ENCODE data around the gene ALPK3.

Gene ALPK3

GRCh38 chr15:84810073-84810840, 6.9 kb upstream of the ALPK3 start:
- no peak overlapping the region for H4K5ac ChIP-seq (ENCODE audit: low read length)
- H3K56ac ChIP-seq (ENCODE audit: low read length): no peak overlapping the region
- H3K27me3 ChIP-seq (ENCODE audit: insufficient read depth, low read length, poor library complexity): no peaks in the 10 kb centered on the region
- no peak overlapping the region for H3K4me2 ChIP-seq (ENCODE audit: low read length)
- no peak overlapping the region for H4K8ac ChIP-seq (ENCODE audit: low read depth, low read length)
- no peak overlapping the region for H2AK5ac ChIP-seq (ENCODE audit: low read length)
- H3K4ac ChIP-seq (ENCODE audit: low read depth, low read length): no peak overlapping the region
- no peaks in the 10 kb centered on the region for H3K79me2 ChIP-seq (ENCODE audit: control insufficient read depth, insufficient read depth, low read length)
- DNase-seq: no peak
- no peaks in the 10 kb centered on the region for H3K79me1 ChIP-seq (ENCODE audit: low read length)
- no peak overlapping the region for H2BK5ac ChIP-seq (ENCODE audit: low read length)
- H2BK120ac ChIP-seq (ENCODE audit: low read depth, low read length): no peak overlapping the region
- no peak overlapping the region for H3K4me3 ChIP-seq (ENCODE audit: low read length)
- no peak overlapping the region for H3K9ac ChIP-seq (ENCODE audit: low read length)
- no peak overlapping the region for H3K27ac ChIP-seq (ENCODE audit: low read depth, low read length)
- H3K18ac ChIP-seq (ENCODE audit: low read length): no peak overlapping the region
- no CpG with 5 or more reads among the region's 7 CpGs for WGBS (ENCODE audit: extremely low coverage, insufficient coverage, low lambda C conversion rate)
- no peak overlapping the region for H2BK15ac ChIP-seq (replicated peaks; ENCODE audit: low read depth)
- H3K4me1 ChIP-seq (ENCODE audit: control insufficient read depth, low read depth, low read length): no peaks in the 10 kb centered on the region
- no peak overlapping the region for H3K23ac ChIP-seq (ENCODE audit: low read length)
- H3K36me3 ChIP-seq (ENCODE audit: control insufficient read depth, insufficient read depth, low read length): no peaks in the 10 kb centered on the region

GRCh38 chr15:84811151-84811550, 6.0 kb upstream of the ALPK3 start:
- H3K4me1 ChIP-seq (ENCODE audit: control insufficient read depth, low read depth, low read length): no peaks in the 10 kb centered on the region
- H2AK5ac ChIP-seq (ENCODE audit: low read length): no peak overlapping the region
- no peaks in the 10 kb centered on the region for H3K79me1 ChIP-seq (ENCODE audit: low read length)
- no peaks in the 10 kb centered on the region for H3K36me3 ChIP-seq (ENCODE audit: control insufficient read depth, insufficient read depth, low read length)
- H3K23ac ChIP-seq (ENCODE audit: low read length): no peak overlapping the region
- no CpG with 5 or more reads among the region's 4 CpGs for WGBS (ENCODE audit: extremely low coverage, insufficient coverage, low lambda C conversion rate)
- no peak overlapping the region for H4K8ac ChIP-seq (ENCODE audit: low read depth, low read length)
- no peak for DNase-seq
- H4K5ac ChIP-seq (ENCODE audit: low read length): no peak overlapping the region
- no peak overlapping the region for H2BK15ac ChIP-seq (replicated peaks; ENCODE audit: low read depth)
- H3K56ac ChIP-seq (ENCODE audit: low read length): no peak overlapping the region
- H3K79me2 ChIP-seq (ENCODE audit: control insufficient read depth, insufficient read depth, low read length): no peaks in the 10 kb centered on the region
- H3K27me3 ChIP-seq (ENCODE audit: insufficient read depth, low read length, poor library complexity): no peaks in the 10 kb centered on the region
- H3K27ac ChIP-seq (ENCODE audit: low read depth, low read length): no peak overlapping the region
- H3K9ac ChIP-seq (ENCODE audit: low read length): no peak overlapping the region
- H3K18ac ChIP-seq (ENCODE audit: low read length): no peak overlapping the region
- no peak overlapping the region for H2BK120ac ChIP-seq (ENCODE audit: low read depth, low read length)
- H3K4me2 ChIP-seq (ENCODE audit: low read length): no peak overlapping the region
- H2BK5ac ChIP-seq (ENCODE audit: low read length): no peak overlapping the region
- H3K4me3 ChIP-seq (ENCODE audit: low read length): no peak overlapping the region
- H3K4ac ChIP-seq (ENCODE audit: low read depth, low read length): no peak overlapping the region

- Histone ChIP-seq H3K27me3 (ENCODE audit: insufficient read depth, low read length, poor library complexity) (no peaks in the 10 kb centered on the region), H3K4me3 (ENCODE audit: low read length) (no peak overlapping the region), H3K36me3 (ENCODE audit: control insufficient read depth, insufficient read depth, low read length) (no peaks in the 10 kb centered on the region), H3K56ac (ENCODE audit: low read length) (no peak overlapping the region), H2AK5ac (ENCODE audit: low read length) (no peak overlapping the region), H3K18ac (ENCODE audit: low read length) (no peak overlapping the region), H2BK15ac (replicated peaks; ENCODE audit: low read depth) (no peak overlapping the region), H4K5ac (ENCODE audit: low read length) (no peak overlapping the region), H3K79me1 (ENCODE audit: low read length) (no peaks in the 10 kb centered on the region), H2BK120ac (ENCODE audit: low read depth, low read length) (no peak overlapping the region), H3K4me2 (ENCODE audit: low read length) (no peak overlapping the region), H3K79me2 (ENCODE audit: control insufficient read depth, insufficient read depth, low read length) (no peaks in the 10 kb centered on the region), H3K4ac (ENCODE audit: low read depth, low read length) (no peak overlapping the region), H2BK5ac (ENCODE audit: low read length) (no peak overlapping the region), H3K23ac (ENCODE audit: low read length) (no peak overlapping the region), H3K9ac (ENCODE audit: low read length) (no peak overlapping the region), H3K27ac (ENCODE audit: low read depth, low read length) (no peak overlapping the region), H3K4me1 (ENCODE audit: control insufficient read depth, low read depth, low read length) (peaks cover 4% of the 10 kb centered on the region), H4K8ac (ENCODE audit: low read depth, low read length) (no peak overlapping the region)
- no peak for DNase-seq
Observed at GRCh38 chr15:84811828-84812227, 5.3 kb upstream of the ALPK3 start.

GRCh38 chr15:84812842-84813241, 4.3 kb upstream of the ALPK3 start:
- Histone ChIP-seq H3K4ac (ENCODE audit: low read depth, low read length) (no peak overlapping the region), H4K8ac (ENCODE audit: low read depth, low read length) (no peak overlapping the region), H3K27me3 (ENCODE audit: insufficient read depth, low read length, poor library complexity) (no peaks in the 10 kb centered on the region), H3K4me1 (ENCODE audit: control insufficient read depth, low read depth, low read length) (peaks cover 4% of the 10 kb centered on the region), H3K27ac (ENCODE audit: low read depth, low read length) (no peak overlapping the region), H3K56ac (ENCODE audit: low read length) (no peak overlapping the region), H3K36me3 (ENCODE audit: control insufficient read depth, insufficient read depth, low read length) (no peaks in the 10 kb centered on the region), H3K9ac (ENCODE audit: low read length) (no peak overlapping the region), H2BK120ac (ENCODE audit: low read depth, low read length) (no peak overlapping the region), H2AK5ac (ENCODE audit: low read length) (no peak overlapping the region), H3K79me2 (ENCODE audit: control insufficient read depth, insufficient read depth, low read length) (no peaks in the 10 kb centered on the region), H4K5ac (ENCODE audit: low read length) (no peak overlapping the region), H3K18ac (ENCODE audit: low read length) (no peak overlapping the region), H3K4me2 (ENCODE audit: low read length) (no peak overlapping the region), H3K4me3 (ENCODE audit: low read length) (no peak overlapping the region), H2BK15ac (replicated peaks; ENCODE audit: low read depth) (no peak overlapping the region), H3K79me1 (ENCODE audit: low read length) (no peaks in the 10 kb centered on the region), H2BK5ac (ENCODE audit: low read length) (no peak overlapping the region), H3K23ac (ENCODE audit: low read length) (no peak overlapping the region)
- WGBS (ENCODE audit: extremely low coverage, insufficient coverage, low lambda C conversion rate): no CpG with 5 or more reads among the region's 2 CpGs
- DNase-seq: no peak

- no peak for DNase-seq
- H2BK5ac ChIP-seq (ENCODE audit: low read length): no peak overlapping the region
- H3K36me3 ChIP-seq (ENCODE audit: control insufficient read depth, insufficient read depth, low read length): no peaks in the 10 kb centered on the region
- H3K4me1 ChIP-seq (ENCODE audit: control insufficient read depth, low read depth, low read length): peaks cover 10% of the 10 kb centered on the region
- no peak overlapping the region for H3K56ac ChIP-seq (ENCODE audit: low read length)
- no peak overlapping the region for H3K4me3 ChIP-seq (ENCODE audit: low read length)
- no peak overlapping the region for H3K9ac ChIP-seq (ENCODE audit: low read length)
- H3K79me1 ChIP-seq (ENCODE audit: low read length): no peaks in the 10 kb centered on the region
- no peaks in the 10 kb centered on the region for H3K79me2 ChIP-seq (ENCODE audit: control insufficient read depth, insufficient read depth, low read length)
- no peak overlapping the region for H2BK15ac ChIP-seq (replicated peaks; ENCODE audit: low read depth)
- no peak overlapping the region for H3K27ac ChIP-seq (ENCODE audit: low read depth, low read length)
- no peak overlapping the region for H2AK5ac ChIP-seq (ENCODE audit: low read length)
- H3K23ac ChIP-seq (ENCODE audit: low read length): no peak overlapping the region
- H2BK120ac ChIP-seq (ENCODE audit: low read depth, low read length): no peak overlapping the region
- no peaks in the 10 kb centered on the region for H3K27me3 ChIP-seq (ENCODE audit: insufficient read depth, low read length, poor library complexity)
- no peak overlapping the region for H3K4ac ChIP-seq (ENCODE audit: low read depth, low read length)
- no peak overlapping the region for H3K4me2 ChIP-seq (ENCODE audit: low read length)
- H4K5ac ChIP-seq (ENCODE audit: low read length): no peak overlapping the region
- no CpG with 5 or more reads among the region's 1 CpG for WGBS (ENCODE audit: extremely low coverage, insufficient coverage, low lambda C conversion rate)
- H4K8ac ChIP-seq (ENCODE audit: low read depth, low read length): no peak overlapping the region
- no peak overlapping the region for H3K18ac ChIP-seq (ENCODE audit: low read length)
Observed at GRCh38 chr15:84813435-84813834, 3.7 kb upstream of the ALPK3 start.

- no peak overlapping the region for H2BK15ac ChIP-seq (replicated peaks; ENCODE audit: low read depth)
- no peak overlapping the region for H2AK5ac ChIP-seq (ENCODE audit: low read length)
- no peak overlapping the region for H3K9ac ChIP-seq (ENCODE audit: low read length)
- H3K4me2 ChIP-seq (ENCODE audit: low read length): no peak overlapping the region
- H3K18ac ChIP-seq (ENCODE audit: low read length): no peak overlapping the region
- H4K5ac ChIP-seq (ENCODE audit: low read length): no peak overlapping the region
- H2BK5ac ChIP-seq (ENCODE audit: low read length): no peak overlapping the region
- H3K56ac ChIP-seq (ENCODE audit: low read length): no peak overlapping the region
- H3K27me3 ChIP-seq (ENCODE audit: insufficient read depth, low read length, poor library complexity): no peaks in the 10 kb centered on the region
- no peak overlapping the region for H3K4ac ChIP-seq (ENCODE audit: low read depth, low read length)
- H2BK120ac ChIP-seq (ENCODE audit: low read depth, low read length): no peak overlapping the region
- H3K36me3 ChIP-seq (ENCODE audit: control insufficient read depth, insufficient read depth, low read length): no peaks in the 10 kb centered on the region
- H3K79me2 ChIP-seq (ENCODE audit: control insufficient read depth, insufficient read depth, low read length): peaks cover 3% of the 10 kb centered on the region
- no peak for DNase-seq
- no CpG with 5 or more reads among the region's 1 CpG for WGBS (ENCODE audit: extremely low coverage, insufficient coverage, low lambda C conversion rate)
- no peak overlapping the region for H3K27ac ChIP-seq (ENCODE audit: low read depth, low read length)
- H3K4me3 ChIP-seq (ENCODE audit: low read length): no peak overlapping the region
- peaks cover 14% of the 10 kb centered on the region for H3K4me1 ChIP-seq (ENCODE audit: control insufficient read depth, low read depth, low read length)
- no peak overlapping the region for H3K23ac ChIP-seq (ENCODE audit: low read length)
- H4K8ac ChIP-seq (ENCODE audit: low read depth, low read length): no peak overlapping the region
- peaks cover 2% of the 10 kb centered on the region for H3K79me1 ChIP-seq (ENCODE audit: low read length)
Observed at GRCh38 chr15:84813931-84814330, 3.2 kb upstream of the ALPK3 start.
